Measurements from ENCODE around the gene L3MBTL3.

GRCh38 chr6:129980821-129981220 lies 37.6 kb upstream of the L3MBTL3 start:
- TF ChIP-seq CTCF (IDR thresholded peaks at IDR 0.05), result no peak
- TF ChIP-seq POLR2A (IDR thresholded peaks at IDR 0.05), result no peak
- no peak for TF ChIP-seq POLR2AphosphoS5 (IDR thresholded peaks at IDR 0.05; ENCODE audit: insufficient read depth in 1 of 2, low read depth in 1 of 2)
